Activated effector memory CD4-positive, alpha-beta T cell treated with anti-CD3 and anti-CD28 coated beads, Interleukin-2, amount 50 U/mL, for 16 hours (primary cell): ENCODE results near the gene CFAP107.

Source experiments
- DNase-seq: peaks from one replicate; pipeline ENCODE4 v3.0.0-alpha.2; 2020

CFAP107 gene

DNA sequence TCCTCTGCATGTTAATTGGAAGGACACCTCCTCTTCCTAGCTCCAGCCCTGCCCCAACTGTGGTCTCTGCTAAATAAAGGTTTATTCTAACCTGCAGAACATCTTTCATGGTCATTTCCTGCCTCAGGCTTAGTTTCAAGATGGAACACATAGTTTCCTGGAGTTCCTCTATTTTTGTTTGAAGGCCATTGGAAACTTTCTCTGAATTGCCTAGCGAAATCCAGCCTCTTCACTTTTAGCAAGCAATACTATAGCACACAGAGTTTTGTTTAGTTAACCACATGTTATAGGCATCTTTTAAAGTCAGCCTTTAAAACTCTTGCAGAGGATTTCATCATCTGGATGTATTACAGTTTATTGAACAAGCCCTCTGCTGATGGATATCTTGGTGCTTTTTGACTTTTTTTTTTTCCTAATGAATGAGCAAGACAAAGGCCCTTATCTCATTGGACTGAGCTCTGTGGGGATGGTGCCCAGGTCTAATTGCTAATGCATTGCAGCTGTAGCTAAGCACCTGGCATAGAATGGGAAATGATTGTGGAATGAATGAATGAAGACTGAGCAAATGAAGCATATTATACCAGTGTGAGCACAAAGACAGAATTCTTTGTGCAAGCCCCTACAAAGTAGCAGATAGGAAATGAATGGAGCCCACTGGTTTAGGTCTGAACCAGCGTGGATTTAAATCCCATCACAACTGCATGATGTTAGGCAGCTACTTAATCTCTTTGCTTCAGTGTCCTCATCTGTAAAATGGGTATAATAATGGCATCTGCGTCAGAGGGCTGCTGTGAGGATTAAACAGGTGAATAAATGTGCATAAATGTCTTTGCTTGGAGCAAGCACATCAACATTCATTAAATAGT, 641 bp upstream of the CFAP107 start:
- no peak for DNase-seq

DNA sequence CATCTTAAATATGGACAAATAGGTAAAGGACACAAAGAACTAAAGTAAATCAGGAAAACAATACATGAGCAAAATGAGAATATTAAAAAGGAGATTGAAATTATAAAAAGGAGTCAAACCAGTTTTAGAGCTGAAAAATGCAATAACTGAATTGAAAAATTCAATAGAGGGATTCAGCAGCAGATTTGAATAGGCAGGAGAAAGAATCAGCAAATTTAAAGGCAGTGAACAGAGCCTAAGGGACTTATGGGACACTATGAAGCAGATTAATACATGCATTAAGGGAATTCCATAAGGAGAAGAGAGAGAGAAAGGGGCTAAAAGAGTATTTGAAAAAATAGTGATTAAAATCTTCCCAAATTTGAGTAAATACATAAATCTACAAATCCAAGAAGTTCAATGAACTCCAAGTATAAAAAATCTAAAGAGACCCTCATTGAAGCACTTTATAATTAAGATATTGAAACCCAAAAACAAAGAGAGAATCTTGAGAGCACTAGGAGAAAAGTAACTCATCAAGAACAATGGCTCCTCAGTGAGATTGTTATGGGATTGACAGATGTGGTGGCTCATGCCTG, 2.9 kb downstream of the CFAP107 start:
- DNase-seq, result no peak

DNA sequence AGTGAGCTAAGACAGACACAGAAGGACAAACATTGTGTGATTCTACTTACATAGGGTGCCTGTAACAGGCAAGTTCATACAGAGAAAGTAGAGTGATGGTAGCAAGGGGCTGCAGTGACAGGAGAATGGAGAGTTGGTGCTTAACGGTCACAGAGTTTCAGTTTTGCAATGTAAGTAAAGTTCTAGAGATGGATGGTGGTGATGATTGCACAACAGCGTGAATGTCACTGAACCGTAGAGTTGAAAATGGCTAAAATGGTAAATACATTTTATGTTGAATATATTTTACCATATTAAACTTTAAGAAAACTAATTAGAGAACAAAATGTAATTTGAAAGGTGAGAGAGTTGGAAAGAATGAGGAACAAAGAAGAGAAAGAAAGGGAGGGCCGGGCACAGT, 8.7 kb downstream of the CFAP107 start:
- no peak for DNase-seq

GRCh38 chr1:12756273-12756672, 10.3 kb downstream of the CFAP107 start:
- DNase-seq, result no peak

- DNase-seq, result no peak
Measured at GRCh38 chr1:12756768-12757413, 10.9 kb downstream of the CFAP107 start.

DNA sequence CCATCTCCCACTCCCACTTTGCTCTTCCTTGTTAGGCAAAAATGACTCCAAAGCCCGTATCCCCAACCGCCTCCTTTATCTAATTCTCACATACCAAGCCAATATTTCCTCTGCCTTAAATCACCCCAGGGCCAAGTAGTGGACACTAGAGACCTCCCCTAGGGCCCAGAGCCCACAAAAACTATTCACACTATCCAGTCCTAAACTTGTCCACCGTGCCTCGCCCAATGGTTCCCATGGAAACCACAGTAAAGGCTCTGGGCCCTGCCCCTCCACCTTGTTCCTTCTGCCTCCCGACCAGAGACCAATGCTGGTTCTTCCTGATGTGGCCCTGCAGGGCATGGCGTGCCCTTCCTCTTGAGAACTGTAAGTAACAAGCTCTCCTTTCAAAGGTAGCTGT, 11.8 kb downstream of the CFAP107 start:
- DNase-seq, result no peak

GRCh38 chr1:12760256-12760795, 14.3 kb downstream of the CFAP107 start:
- no peak for DNase-seq

GRCh38 chr1:12761781-12762180, 15.8 kb downstream of the CFAP107 start:
- DNase-seq, result no peak

DNA sequence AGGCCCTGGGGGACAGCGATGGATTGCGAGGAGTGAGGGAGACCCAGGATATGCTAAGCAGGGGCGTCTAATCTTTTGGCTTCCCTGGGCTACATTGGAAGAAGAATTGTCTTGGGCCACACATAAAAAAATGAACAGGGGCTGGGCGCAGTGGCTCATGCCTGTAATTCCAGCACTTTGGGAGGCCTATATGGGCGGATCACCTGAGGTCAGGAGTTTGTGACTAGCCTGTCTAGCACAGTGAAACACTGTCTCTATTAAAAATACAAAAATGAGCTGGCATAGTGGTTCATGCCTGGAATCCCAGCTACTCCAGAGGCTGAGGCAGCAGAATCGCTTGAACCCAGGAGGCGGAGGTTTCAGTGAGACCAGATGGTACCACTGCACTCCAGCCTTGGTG, 16.8 kb downstream of the CFAP107 start:
- no peak for DNase-seq

GRCh38 chr1:12763479-12763878, 17.5 kb downstream of the CFAP107 start:
- DNase-seq, result no peak

DNA sequence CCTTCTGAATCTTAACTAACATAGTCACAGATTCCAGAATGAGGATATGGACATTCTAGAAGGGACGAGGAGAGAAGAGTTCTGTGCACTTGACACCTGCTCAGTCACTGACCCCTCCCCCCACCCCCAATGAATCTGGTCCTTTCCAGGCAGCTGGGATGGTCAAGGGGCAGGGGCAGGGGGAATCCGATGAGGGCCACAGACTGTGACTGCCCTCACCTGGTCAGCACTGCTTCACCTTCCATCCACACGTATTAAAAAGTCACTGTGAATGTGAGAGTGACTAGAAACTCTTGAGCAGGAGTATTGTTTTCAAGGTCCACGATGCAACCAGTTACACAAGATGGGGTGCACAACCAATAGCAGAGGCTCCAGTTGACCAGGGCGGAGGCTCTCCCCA, 18.0 kb downstream of the CFAP107 start:
- no peak for DNase-seq

DNA sequence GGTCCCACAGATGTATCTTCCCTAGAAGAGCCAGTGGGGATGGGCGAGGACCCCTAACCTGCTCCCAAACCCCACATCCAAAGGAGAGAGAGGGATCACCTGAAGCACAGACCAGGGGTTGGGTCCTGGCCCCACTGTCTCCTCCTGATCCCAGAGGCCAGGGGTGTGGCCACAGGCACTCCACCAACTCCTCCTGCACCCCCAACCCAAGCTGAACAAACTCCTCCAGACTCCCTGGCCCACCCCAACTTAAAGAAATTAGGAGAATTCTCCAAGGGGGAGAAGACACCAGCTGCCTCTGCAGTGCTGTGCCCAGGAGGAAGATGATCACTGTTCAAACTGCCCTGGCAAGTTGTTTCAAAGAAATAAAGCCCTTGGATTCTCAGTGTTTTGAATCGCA, 23.0 kb downstream of the CFAP107 start:
- DNase-seq, result no peak

DNA sequence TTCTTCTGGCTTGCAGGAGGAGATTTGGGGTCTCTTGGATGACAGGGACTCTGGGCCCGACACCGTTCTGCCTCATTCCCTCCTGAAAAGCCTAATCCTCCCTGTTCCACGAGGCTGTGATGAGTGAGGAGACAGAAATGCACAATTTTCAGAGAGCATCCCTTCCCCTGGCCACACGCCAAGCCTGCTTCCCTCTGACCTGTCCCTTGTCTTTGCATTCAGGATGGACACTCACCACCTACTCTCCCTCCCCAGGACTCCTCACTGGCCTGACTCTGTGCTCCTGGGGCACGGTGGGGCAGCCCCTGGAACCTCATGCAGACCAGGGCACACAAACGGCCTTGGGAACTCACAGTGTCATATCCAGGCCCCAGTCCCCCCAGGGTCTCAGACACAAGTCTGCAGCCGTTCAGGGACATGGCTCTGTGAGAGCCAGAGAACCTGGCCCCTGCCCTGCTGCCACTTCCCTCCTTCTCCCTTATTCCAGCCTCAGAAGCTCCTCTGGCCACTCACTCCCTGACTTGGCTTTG, 24.0 kb downstream of the CFAP107 start:
- DNase-seq, result no peak

DNA sequence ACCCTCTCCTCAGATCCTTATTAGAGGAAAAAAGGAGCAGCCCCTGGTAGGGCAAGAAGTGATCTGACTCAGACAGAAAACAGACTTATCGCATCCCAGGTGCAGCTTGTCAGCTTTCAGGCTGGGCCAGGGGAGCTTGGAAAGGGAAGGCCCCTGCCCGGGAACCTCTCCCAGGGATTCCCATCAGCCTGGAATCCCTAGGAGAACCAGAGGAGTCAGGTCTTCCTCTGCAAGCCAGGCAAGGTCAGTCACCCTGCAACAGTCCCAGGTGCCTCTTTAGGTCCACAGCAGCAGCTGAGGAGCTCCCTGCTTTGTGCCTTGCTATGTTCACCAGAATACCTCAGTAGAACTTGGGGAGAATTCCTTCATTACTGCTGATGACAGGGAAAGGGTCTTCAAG, 24.6 kb downstream of the CFAP107 start:
- no peak for DNase-seq

DNA sequence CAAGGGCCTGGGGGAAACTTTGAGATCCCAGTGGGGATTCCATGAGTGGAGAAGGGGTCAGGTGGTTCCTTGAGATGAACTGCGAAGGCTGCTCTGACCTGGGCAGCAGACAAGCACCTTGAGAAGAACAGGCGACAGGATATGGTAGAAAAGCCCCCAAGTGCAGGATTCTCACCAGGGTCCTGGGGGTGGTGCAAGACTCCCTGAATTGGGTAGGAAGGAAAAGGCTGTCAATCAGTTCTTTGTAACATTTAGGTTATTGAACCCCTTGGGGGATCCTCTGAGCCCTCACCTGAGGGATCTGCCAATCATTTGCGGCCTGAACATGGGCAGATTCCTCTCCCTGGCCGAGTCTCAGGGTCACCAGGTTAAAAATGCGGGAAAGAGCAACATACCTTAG, 25.2 kb downstream of the CFAP107 start:
- DNase-seq, result no peak

- DNase-seq, result no peak
Measured at GRCh38 chr1:12772520-12772919, 26.5 kb downstream of the CFAP107 start.

DNA sequence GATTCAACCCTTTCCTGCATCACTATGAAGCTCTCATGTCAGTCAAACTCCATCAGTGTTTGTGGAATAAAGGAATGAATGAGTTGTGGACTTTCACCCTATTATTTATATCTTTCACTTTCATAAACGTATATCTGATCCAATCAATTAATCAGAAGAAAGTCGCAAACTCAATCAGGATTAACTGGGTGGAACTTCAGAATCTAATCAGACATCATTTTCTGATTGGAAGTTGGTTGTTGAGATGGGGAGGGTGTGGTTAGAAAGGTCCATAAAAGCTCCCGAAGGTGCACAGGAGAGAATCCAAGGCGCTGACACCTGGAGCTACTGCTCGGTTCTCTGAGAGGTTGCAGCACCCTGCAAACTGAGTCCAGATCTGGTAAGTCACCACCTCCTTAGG, 27.4 kb downstream of the CFAP107 start, which contains the start of gene PRAMEF12:
Gene PRAMEF12, plus strand, starts transcription at position 301 of the 400 bp plus-strand sequence. CDS start 1,130 bp downstream, outside the sequence.
- no peak for DNase-seq

- no peak for DNase-seq
Measured at GRCh38 chr1:12774801-12775345, 28.9 kb downstream of the CFAP107 start.

GRCh38 chr1:12775443-12775842, 29.4 kb downstream of the CFAP107 start:
- no peak for DNase-seq

- no peak for DNase-seq
Measured at GRCh38 chr1:12776801-12777557, 31.0 kb downstream of the CFAP107 start.

GRCh38 chr1:12778061-12778460, 32.1 kb downstream of the CFAP107 start:
- no peak for DNase-seq

- DNase-seq, result no peak
Measured at GRCh38 chr1:12778907-12779306, 32.9 kb downstream of the CFAP107 start.
